Measurements from ENCODE around the gene NFATC2.

DNA sequence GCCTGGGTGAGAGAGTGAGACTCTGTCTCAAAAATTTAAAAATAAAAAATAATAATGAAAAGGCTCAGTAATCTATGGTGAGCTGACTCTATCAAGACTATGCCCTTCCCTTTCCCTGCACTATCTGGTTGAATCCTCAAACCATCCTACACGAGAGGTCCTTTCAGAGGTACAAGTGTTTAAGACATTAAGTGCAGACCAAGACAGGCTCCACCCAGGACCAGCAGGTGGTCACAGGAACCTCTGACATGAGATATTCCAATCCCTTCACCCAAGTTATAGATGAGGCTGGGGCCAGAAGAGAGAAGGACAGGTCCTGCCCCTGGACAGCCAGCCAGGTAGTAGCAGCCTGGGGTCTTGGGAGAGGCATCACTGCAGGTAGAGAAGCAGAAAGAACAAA, 182.6 kb downstream of the NFATC2 start:
- TF ChIP-seq POLR2A (IDR thresholded peaks at IDR 0.05; ENCODE audit: low read depth) = no peak
- TF ChIP-seq, protein P1, sequence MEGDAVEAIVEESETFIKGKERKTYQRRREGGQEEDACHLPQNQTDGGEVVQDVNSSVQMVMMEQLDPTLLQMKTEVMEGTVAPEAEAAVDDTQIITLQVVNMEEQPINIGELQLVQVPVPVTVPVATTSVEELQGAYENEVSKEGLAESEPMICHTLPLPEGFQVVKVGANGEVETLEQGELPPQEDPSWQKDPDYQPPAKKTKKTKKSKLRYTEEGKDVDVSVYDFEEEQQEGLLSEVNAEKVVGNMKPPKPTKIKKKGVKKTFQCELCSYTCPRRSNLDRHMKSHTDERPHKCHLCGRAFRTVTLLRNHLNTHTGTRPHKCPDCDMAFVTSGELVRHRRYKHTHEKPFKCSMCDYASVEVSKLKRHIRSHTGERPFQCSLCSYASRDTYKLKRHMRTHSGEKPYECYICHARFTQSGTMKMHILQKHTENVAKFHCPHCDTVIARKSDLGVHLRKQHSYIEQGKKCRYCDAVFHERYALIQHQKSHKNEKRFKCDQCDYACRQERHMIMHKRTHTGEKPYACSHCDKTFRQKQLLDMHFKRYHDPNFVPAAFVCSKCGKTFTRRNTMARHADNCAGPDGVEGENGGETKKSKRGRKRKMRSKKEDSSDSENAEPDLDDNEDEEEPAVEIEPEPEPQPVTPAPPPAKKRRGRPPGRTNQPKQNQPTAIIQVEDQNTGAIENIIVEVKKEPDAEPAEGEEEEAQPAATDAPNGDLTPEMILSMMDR (IDR thresholded peaks at IDR 0.05) = no peak
- TF ChIP-seq POLR2AphosphoS5 (IDR thresholded peaks at IDR 0.05) = no peak
- no peak for TF ChIP-seq EP300 (IDR thresholded peaks at IDR 0.05)

Measured in esophagus muscularis mucosa (tissue), 4 donors.